CD4-positive, alpha-beta T cell (primary cell): ENCODE data around the gene EIF5A. TPM values are rescaled to one million over a fixed set of nuclear protein-coding genes. Genes with fewer than 3 reads are reported as not detected.
A peak's percentile ranks its signal among the peaks of the same experiment; 100 is the strongest.

Source experiments
- ATAC-seq: fragments of 200-7000 bp; cut with Tn5 transposase; one replicate; pipeline ENCODE4 v1.10.0; 2022; ENCODE audit warnings: mild to moderate bottlenecking; ENCODE audit not compliant: poor library complexity
- CTCF ChIA-PET: fragments of 350-600 bp; sonication (Branson Sonifier 250); formaldehyde crosslinking; loops from one replicate; lab custom pipeline; 2021; ENCODE audit warnings: antibody characterized with exemption, inconsistent platforms; lab: Charles Lee
- POLR2A ChIA-PET: fragments of 350-600 bp; sonication (Branson Sonifier 250); formaldehyde crosslinking; loops from one replicate; lab custom pipeline; 2021; ENCODE audit warnings: antibody characterized with exemption, inconsistent platforms; lab: Charles Lee
- DNase-seq, 14 experiments: peaks; one replicate each; pipeline ENCODE4 v3.0.0-alpha.2; 2013 to 2020; ENCODE audit warnings: mixed read lengths in 2 of 14
- H3K27ac ChIP-seq, 2 donors: one replicate each; pipeline versions ENCODE4 v1.5.1 to v1.7.0; 2013; ENCODE audit warnings: low read length in 2 of 2, low read depth in 1 of 2, mild to moderate bottlenecking in 1 of 2
- H3K27me3 ChIP-seq, 2 experiments: 1 replicate in 1 of 2; 2 replicates in 1 of 2; pipeline versions ENCODE4 v1.6.1 to v1.7.0; 2013; ENCODE audit warnings: low read length in 2 of 2, control low read depth in 1 of 2, mild to moderate bottlenecking in 1 of 2, moderate library complexity in 1 of 2; ENCODE audit not compliant: insufficient read depth in 2 of 2, control insufficient read depth in 1 of 2
- H3K36me3 ChIP-seq: one replicate; pipeline ENCODE4 v1.6.1; 2013; ENCODE audit warnings: low read length, control low read depth; ENCODE audit not compliant: insufficient read depth
- H3K4me1 ChIP-seq: one replicate; pipeline ENCODE4 v1.6.1; 2013; ENCODE audit warnings: low read length, control low read depth; ENCODE audit not compliant: insufficient read depth
- H3K4me3 ChIP-seq: one replicate; pipeline ENCODE4 v1.5.1; 2013; ENCODE audit warnings: mild to moderate bottlenecking, low read length, moderate library complexity
- H3K9me3 ChIP-seq, 2 experiments: 1 replicate in 1 of 2; 2 replicates in 1 of 2; pipeline versions ENCODE4 v1.6.1 to v1.7.0; 2013; ENCODE audit warnings: low read length in 2 of 2, mild to moderate bottlenecking in 2 of 2, control low read depth in 1 of 2, moderate library complexity in 1 of 2; ENCODE audit not compliant: control insufficient read depth in 1 of 2, insufficient read depth in 1 of 2
- H3K27ac Mint-ChIP-seq: one replicate; pipeline ENCODE4 v1.8.0; 2020; ENCODE audit warnings: mixed read lengths
- H3K27me3 Mint-ChIP-seq: one replicate; pipeline ENCODE4 v1.8.0; 2021; ENCODE audit warnings: mixed read lengths
- H3K36me3 Mint-ChIP-seq: one replicate; pipeline ENCODE4 v1.8.0; 2021; ENCODE audit warnings: low read depth, mixed read lengths
- H3K4me1 Mint-ChIP-seq: one replicate; pipeline ENCODE4 v1.8.0; 2021; ENCODE audit warnings: low read depth, mixed read lengths
- H3K4me3 Mint-ChIP-seq: one replicate; pipeline ENCODE4 v1.8.0; 2020; ENCODE audit warnings: mild to moderate bottlenecking, mixed read lengths
- H3K9me3 Mint-ChIP-seq: one replicate; pipeline ENCODE4 v1.8.0; 2020; ENCODE audit warnings: mixed read lengths
- intact Hi-C, 2 experiments: fragments of 100-400 bp; cut with DNase I in 1 of 2; cut with micrococcal nuclease in 1 of 2; formaldehyde crosslinking; loops; one replicate each; pipeline versions ENCODE4 v1.15.1 to v1.9.0; 2023 to 2025; cut with DNase I, micrococcal nuclease
- total RNA-seq, 174 experiments: library from RNA in 2 of 174; stranded (reverse) in 2 of 174; gene quantifications; one replicate each; pipeline ENCODE4 v1.2.3 and lab custom pipeline; 2021 to 2026
- TF ChIP-seq, protein P1 (sequence below): fragments of 200-600 bp; IDR thresholded peaks from one replicate; pipeline ENCODE4 v1.8.0; 2022; ENCODE audit warnings: antibody characterized with exemption, mild to moderate bottlenecking

Gene EIF5A
- total RNA-seq, 2 experiments from 2014 or later: 471 to 480 TPM

DNA sequence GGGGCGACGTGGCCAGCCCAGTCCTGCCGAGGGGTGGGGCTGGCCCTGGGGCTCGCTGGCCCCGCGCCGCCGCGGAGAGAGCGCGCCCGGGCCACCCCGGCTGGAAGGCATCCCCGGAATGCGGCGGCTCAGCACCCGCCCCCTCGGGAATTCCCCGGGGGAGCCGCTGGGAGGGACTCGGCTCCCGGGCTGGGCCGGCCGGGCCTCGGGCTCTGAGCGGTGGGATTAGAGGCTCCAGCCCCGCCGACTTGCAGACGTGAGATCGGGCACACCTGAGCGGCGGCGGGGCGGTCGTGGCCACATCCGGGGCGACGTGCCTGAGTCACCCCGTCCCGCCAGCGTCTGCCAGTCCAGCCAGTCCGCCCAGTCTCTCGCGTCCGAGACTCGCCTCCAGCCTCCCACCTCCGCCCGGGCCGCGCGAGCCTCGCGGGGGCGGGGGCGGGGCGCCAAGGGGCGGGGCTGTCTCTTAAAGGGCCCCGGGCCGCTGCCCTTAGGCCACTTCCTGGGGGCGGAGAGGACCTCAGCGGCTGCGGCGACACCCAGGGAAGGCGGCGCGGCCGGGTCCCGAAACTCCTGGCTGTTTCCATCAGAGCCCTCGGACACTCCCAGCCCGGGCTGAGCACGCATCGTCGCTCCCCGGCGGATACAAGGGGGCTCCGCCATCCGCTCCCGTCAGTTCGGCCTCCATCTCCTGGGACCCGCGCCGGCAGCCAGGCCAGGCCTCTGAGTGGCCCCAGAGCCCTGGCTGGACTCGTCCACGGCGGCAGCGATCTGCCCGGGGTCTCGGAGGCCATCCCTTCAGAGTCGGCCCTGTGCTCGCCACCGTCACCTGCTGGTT, 44.5 kb downstream of the EIF5A start, which contains the start of gene KCTD11:
TSS of gene KCTD11 (plus strand) at position 498 of the 838 bp plus-strand sequence.
- Histone ChIP-seq H3K27ac (peak within 1 kb of the TSS; percentile 69 to 75), H3K4me3 (peak within 1 kb of the TSS; percentile 66), H3K4me1 (peaks cover 59% of the 10 kb centered on the region), H3K36me3 (peaks cover 35% of the 10 kb centered on the region), H3K27me3 (no peaks in the 10 kb centered on the region), H3K9me3 (no peaks in the 10 kb centered on the region)
- POLR2A ChIA-PET: interaction anchor here (0.7 to 5.6 kb wide), 12 partner anchors 11 to 113 kb away, joined by 3 to 96 read pairs (median 4); partner anchors contain the start of genes ACAP1, GABARAP, GPS2 and NEURL4
- no peaks in the 10 kb centered on the region for H3K27me3 Mint-ChIP-seq
- TF ChIP-seq, protein P1, sequence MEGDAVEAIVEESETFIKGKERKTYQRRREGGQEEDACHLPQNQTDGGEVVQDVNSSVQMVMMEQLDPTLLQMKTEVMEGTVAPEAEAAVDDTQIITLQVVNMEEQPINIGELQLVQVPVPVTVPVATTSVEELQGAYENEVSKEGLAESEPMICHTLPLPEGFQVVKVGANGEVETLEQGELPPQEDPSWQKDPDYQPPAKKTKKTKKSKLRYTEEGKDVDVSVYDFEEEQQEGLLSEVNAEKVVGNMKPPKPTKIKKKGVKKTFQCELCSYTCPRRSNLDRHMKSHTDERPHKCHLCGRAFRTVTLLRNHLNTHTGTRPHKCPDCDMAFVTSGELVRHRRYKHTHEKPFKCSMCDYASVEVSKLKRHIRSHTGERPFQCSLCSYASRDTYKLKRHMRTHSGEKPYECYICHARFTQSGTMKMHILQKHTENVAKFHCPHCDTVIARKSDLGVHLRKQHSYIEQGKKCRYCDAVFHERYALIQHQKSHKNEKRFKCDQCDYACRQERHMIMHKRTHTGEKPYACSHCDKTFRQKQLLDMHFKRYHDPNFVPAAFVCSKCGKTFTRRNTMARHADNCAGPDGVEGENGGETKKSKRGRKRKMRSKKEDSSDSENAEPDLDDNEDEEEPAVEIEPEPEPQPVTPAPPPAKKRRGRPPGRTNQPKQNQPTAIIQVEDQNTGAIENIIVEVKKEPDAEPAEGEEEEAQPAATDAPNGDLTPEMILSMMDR: no peak
- CTCF ChIA-PET: interaction anchor here (0.6 to 1.2 kb wide), 7 partner anchors 16 to 305 kb away, joined by 3 to 6 read pairs (median 3); partner anchors contain the start of gene ACAP1
- peak within 1 kb of the TSS; percentile 86 for H3K27ac Mint-ChIP-seq
- H3K4me1 Mint-ChIP-seq: peaks cover 49% of the 10 kb centered on the region
- peak within 1 kb of the TSS; percentile 90 for H3K4me3 Mint-ChIP-seq
- peak; percentile 45 to 91 (median 70) for DNase-seq
- peaks cover 37% of the 10 kb centered on the region for H3K36me3 Mint-ChIP-seq
- peak; percentile 58 for ATAC-seq
- no peaks in the 10 kb centered on the region for H3K9me3 Mint-ChIP-seq
- intact Hi-C loops: loop anchor here (1.0 to 10.0 kb wide), 7 partner anchors 15 to 310 kb away; partner anchors contain the start of genes ACAP1 (in 1 of the 2), FGF11 (in 1 of the 2), NEURL4 (in 1 of the 2) and NLGN2 (in 1 of the 2)

DNA sequence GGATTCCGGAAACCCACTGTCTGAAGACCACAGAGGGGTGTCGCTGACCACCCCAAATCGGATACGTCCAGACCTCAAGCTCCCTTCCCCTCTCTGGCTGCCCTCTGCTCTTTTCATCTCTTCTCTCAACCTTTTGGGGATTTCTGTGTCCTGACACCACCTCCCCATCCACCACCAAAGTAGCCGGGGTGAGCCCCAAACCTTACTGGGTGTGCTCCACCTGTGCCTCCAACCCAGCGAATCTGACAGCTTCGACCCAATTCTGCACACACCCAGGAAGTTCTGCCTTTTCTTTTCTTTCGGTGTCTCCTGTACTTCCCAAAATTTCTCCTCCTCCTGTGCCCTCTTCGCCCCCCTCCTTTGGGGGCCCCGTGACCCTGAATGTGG, 45.1 kb downstream of the EIF5A start:
- CTCF ChIA-PET: no interaction called here
- no peaks in the 10 kb centered on the region for H3K27me3 Mint-ChIP-seq
- POLR2A ChIA-PET: no interaction called here
- peaks cover 29% of the 10 kb centered on the region for H3K36me3 ChIP-seq
- H3K4me1 ChIP-seq: peaks cover 59% of the 10 kb centered on the region
- H3K4me1 Mint-ChIP-seq: peaks cover 49% of the 10 kb centered on the region
- peaks cover 31% of the 10 kb centered on the region for H3K36me3 Mint-ChIP-seq
- peak overlapping the region; percentile 66 for H3K4me3 ChIP-seq
- peak overlapping the region; percentile 86 for H3K27ac Mint-ChIP-seq
- ATAC-seq (no peak), DNase-seq (no peak)
- H3K27me3 ChIP-seq: no peaks in the 10 kb centered on the region
- intact Hi-C loops: loop anchor here (5.0 to 10.0 kb wide), 4 partner anchors 52 to 310 kb away; partner anchors contain the start of genes FGF11 (in 1 of the 2), NLGN2 (in 1 of the 2), SLC16A11 (in 1 of the 2) and TMEM102 (in 1 of the 2)
- H3K9me3 ChIP-seq: no peaks in the 10 kb centered on the region
- no peaks in the 10 kb centered on the region for H3K9me3 Mint-ChIP-seq
- TF ChIP-seq, protein P1: no peak
- peak overlapping the region; percentile 90 for H3K4me3 Mint-ChIP-seq
- H3K27ac ChIP-seq: peak overlapping the region; percentile 69 to 75

DNA sequence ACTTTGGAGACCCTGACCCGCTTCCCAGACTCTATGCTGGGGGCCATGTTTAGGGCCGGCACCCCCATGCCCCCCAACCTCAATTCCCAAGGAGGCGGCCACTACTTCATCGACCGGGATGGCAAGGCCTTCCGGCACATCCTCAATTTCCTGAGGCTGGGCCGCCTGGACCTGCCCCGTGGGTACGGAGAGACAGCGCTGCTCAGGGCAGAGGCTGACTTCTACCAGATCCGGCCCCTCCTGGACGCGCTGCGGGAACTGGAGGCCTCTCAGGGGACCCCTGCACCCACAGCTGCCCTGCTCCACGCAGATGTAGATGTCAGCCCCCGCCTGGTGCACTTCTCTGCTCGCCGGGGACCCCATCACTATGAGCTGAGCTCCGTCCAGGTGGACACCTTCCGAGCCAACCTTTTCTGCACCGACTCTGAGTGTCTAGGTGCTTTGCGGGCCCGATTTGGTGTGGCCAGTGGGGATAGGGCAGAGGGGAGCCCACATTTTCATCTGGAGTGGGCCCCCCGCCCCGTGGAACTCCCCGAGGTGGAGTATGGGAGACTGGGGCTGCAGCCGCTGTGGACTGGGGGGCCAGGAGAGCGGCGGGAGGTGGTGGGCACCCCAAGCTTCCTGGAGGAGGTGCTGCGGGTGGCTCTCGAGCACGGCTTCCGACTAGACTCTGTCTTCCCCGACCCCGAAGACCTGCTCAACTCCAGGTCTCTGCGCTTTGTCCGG, 45.6 kb downstream of the EIF5A start:
- no peak overlapping the region for H3K27ac ChIP-seq
- H3K27ac Mint-ChIP-seq: peak overlapping the region; percentile 86
- H3K27me3 Mint-ChIP-seq: no peaks in the 10 kb centered on the region
- peaks cover 59% of the 10 kb centered on the region for H3K4me1 ChIP-seq
- H3K4me3 Mint-ChIP-seq: peak overlapping the region; percentile 90
- no peak for ATAC-seq
- intact Hi-C loops: loop anchor here (5.0 to 10.0 kb wide), 4 partner anchors 52 to 311 kb away; partner anchors contain the start of genes FGF11 (in 1 of the 2), NLGN2 (in 1 of the 2), SLC16A11 (in 1 of the 2) and TMEM102 (in 1 of the 2)
- H3K36me3 ChIP-seq: peaks cover 23% of the 10 kb centered on the region
- H3K4me3 ChIP-seq: no peak overlapping the region
- ChIA-PET POLR2A (interaction anchor here (1.2 to 1.3 kb wide), 3 partner anchors 23 to 231 kb away, joined by 4 to 5 read pairs (median 4); partner anchors contain the start of gene MPDU1), CTCF (interaction anchor here (5.1 kb wide), 1 partner anchor 83 kb away, joined by 55 read pairs; the partner anchor contains the start of gene TMEM102)
- H3K27me3 ChIP-seq: no peaks in the 10 kb centered on the region
- DNase-seq: peak in 1 of 14 experiments; percentile 45
- no peaks in the 10 kb centered on the region for H3K9me3 ChIP-seq
- H3K36me3 Mint-ChIP-seq: peaks cover 25% of the 10 kb centered on the region
- no peaks in the 10 kb centered on the region for H3K9me3 Mint-ChIP-seq
- H3K4me1 Mint-ChIP-seq: peaks cover 49% of the 10 kb centered on the region
- TF ChIP-seq, protein P1: no peak
